ENCODE measurements around the gene ARHGAP28.

ARHGAP28 gene

GRCh38 chr18:6744816-6745455 is 15.4 kb downstream of the ARHGAP28 start:
- Histone ChIP-seq H3K4me3 (replicated peaks; ENCODE audit: low read depth, low read length) (no peak overlapping the region), H3K27me3 (replicated peaks; ENCODE audit: control insufficient read depth, insufficient read depth, low read length) (no peaks in the 10 kb centered on the region), H3K36me3 (ENCODE audit: control insufficient read depth, insufficient read depth, low read length) (no peaks in the 10 kb centered on the region)
- TF ChIP-seq, protein P1, sequence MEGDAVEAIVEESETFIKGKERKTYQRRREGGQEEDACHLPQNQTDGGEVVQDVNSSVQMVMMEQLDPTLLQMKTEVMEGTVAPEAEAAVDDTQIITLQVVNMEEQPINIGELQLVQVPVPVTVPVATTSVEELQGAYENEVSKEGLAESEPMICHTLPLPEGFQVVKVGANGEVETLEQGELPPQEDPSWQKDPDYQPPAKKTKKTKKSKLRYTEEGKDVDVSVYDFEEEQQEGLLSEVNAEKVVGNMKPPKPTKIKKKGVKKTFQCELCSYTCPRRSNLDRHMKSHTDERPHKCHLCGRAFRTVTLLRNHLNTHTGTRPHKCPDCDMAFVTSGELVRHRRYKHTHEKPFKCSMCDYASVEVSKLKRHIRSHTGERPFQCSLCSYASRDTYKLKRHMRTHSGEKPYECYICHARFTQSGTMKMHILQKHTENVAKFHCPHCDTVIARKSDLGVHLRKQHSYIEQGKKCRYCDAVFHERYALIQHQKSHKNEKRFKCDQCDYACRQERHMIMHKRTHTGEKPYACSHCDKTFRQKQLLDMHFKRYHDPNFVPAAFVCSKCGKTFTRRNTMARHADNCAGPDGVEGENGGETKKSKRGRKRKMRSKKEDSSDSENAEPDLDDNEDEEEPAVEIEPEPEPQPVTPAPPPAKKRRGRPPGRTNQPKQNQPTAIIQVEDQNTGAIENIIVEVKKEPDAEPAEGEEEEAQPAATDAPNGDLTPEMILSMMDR (IDR thresholded peaks at IDR 0.05; ENCODE audit: insufficient read depth, low read length, poor library complexity, severe bottlenecking), result no peak
- no peak for DNase-seq (ENCODE audit: extremely low read depth, insufficient read length)

DNA sequence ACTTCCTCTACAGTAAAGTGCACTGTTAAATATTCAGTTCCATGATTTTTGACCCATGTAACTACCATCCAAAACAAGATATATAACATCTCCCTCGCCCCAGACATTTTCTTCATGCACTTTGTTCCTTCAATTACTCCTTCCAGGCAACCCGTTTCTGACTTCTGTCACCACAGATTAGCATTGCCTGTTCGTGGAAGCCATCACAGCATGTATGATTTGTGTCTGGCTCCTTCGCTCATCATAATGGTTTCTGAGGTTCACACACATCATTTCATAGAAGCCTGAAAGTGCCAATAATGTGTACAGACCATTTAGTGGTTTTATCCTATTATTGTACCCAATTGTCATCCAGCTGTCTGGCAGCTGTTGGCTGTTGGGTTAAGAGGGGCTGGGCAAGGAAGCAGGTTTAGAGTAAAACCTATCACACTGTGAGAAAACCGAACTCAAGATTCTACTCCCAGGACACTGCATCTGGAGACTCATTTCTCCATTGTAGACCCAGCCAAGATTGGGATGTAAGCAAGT is 16.1 kb downstream of the ARHGAP28 start:
- Histone ChIP-seq H3K4me3 (replicated peaks; ENCODE audit: low read depth, low read length) (no peak overlapping the region), H3K27me3 (replicated peaks; ENCODE audit: control insufficient read depth, insufficient read depth, low read length) (no peaks in the 10 kb centered on the region), H3K36me3 (ENCODE audit: control insufficient read depth, insufficient read depth, low read length) (no peaks in the 10 kb centered on the region)
- TF ChIP-seq, protein P1 (IDR thresholded peaks at IDR 0.05; ENCODE audit: insufficient read depth, low read length, poor library complexity, severe bottlenecking), result no peak
- no peak for DNase-seq (ENCODE audit: extremely low read depth, insufficient read length)

GRCh38 chr18:6746386-6746960 is 17.0 kb downstream of the ARHGAP28 start:
- TF ChIP-seq, protein P1 (IDR thresholded peaks at IDR 0.05; ENCODE audit: insufficient read depth, low read length, poor library complexity, severe bottlenecking), result no peak
- no peaks in the 10 kb centered on the region for H3K36me3 ChIP-seq (ENCODE audit: control insufficient read depth, insufficient read depth, low read length)
- DNase-seq (ENCODE audit: extremely low read depth, insufficient read length), result no peak
- no peak overlapping the region for H3K4me3 ChIP-seq (replicated peaks; ENCODE audit: low read depth, low read length)
- no peaks in the 10 kb centered on the region for H3K27me3 ChIP-seq (replicated peaks; ENCODE audit: control insufficient read depth, insufficient read depth, low read length)

DNA sequence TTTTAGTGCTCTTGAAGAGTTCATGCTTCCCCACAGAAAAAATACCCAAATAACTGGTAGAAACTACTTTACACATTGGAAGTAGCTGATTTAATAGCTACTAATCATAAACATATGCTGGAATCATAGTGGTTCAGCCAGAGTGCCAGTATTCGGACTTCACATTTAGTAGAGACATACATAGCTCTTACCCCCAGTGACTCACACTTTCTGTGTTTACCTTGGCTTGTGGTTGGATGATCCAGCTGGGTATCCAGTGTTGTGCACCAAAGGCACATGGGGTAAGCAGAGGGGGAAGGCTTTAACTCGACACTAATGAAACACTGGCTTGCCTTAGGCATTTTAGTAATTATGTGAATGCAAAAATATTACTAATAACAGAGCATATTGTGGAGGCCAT is 18.1 kb downstream of the ARHGAP28 start:
- Histone ChIP-seq H3K36me3 (ENCODE audit: control insufficient read depth, insufficient read depth, low read length) (no peaks in the 10 kb centered on the region), H3K4me3 (replicated peaks; ENCODE audit: low read depth, low read length) (no peak overlapping the region), H3K27me3 (replicated peaks; ENCODE audit: control insufficient read depth, insufficient read depth, low read length) (no peaks in the 10 kb centered on the region)
- TF ChIP-seq, protein P1 (IDR thresholded peaks at IDR 0.05; ENCODE audit: insufficient read depth, low read length, poor library complexity, severe bottlenecking), result no peak
- DNase-seq (ENCODE audit: extremely low read depth, insufficient read length), result no peak

GRCh38 chr18:6748241-6748640 is 18.7 kb downstream of the ARHGAP28 start:
- TF ChIP-seq, protein P1 (IDR thresholded peaks at IDR 0.05; ENCODE audit: insufficient read depth, low read length, poor library complexity, severe bottlenecking), result no peak
- Histone ChIP-seq H3K36me3 (ENCODE audit: control insufficient read depth, insufficient read depth, low read length) (no peaks in the 10 kb centered on the region), H3K27me3 (replicated peaks; ENCODE audit: control insufficient read depth, insufficient read depth, low read length) (no peaks in the 10 kb centered on the region), H3K4me3 (replicated peaks; ENCODE audit: low read depth, low read length) (no peak overlapping the region)
- DNase-seq (ENCODE audit: extremely low read depth, insufficient read length), result no peak

Data from GM06990 (cell line).